ENCODE measurements around the gene NMT1. TPM values are rescaled to one million over a fixed set of nuclear protein-coding genes. Genes with fewer than 3 reads are reported as not detected.

NMT1 gene
- total and polyA plus RNA-seq, 2 of the 13 experiments (the other 11 are each of a cell fraction or from before 2014, with no cell fraction given) = 75.7 to 142 TPM

DNA sequence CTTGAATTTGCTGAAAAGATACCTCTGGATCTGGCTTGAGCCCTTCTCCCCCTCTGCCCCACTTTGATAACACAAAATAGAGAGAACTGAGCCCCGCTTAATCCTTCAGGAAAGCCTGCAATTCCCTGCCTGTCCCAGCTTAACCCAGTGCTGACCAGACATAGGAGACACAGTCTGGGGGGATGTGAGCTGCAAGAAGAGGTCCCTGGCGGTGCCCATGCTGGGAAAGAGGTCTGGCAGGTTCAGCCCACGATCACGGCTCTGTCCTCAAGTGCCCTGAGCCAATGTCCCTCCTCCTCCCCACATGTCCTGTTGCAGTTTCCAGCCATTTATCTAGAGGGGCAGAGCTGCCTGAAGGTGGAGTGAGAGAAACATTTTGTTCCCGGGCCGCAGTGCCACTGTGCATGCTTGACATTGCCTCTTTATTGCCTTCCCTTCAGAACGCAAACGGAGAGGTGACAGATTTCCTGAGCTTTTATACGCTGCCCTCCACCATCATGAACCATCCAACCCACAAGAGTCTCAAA, 42.2 kb downstream of the NMT1 start:
- Histone ChIP-seq H3K4me3 (replicated peaks in 1 of 3; ENCODE audit: insufficient read depth in 1 of 3, low read depth in 2 of 3, low read length in 3 of 3) (no peak overlapping the region), H3K36me3 (replicated peaks in 1 of 2; ENCODE audit: control insufficient read depth in 1 of 2, insufficient read depth in 2 of 2, low read length in 2 of 2) (peaks cover 52 to 75% of the 10 kb centered on the region in 2 experiments), H3K79me2 (ENCODE audit: insufficient read depth, low read length) (no peaks in the 10 kb centered on the region), H3K9me3 (ENCODE audit: low read length) (no peaks in the 10 kb centered on the region), H3K4me2 (ENCODE audit: low read depth, low read length) (no peak overlapping the region), H4K20me1 (ENCODE audit: insufficient read depth, low read length) (0 out of 2 replicates have a peak, but pooled peaks cover under 1% of the 10 kb centered on the region), H3K9ac (ENCODE audit: insufficient read depth, low read depth, low read length) (no peak overlapping the region), H3K27ac (ENCODE audit: extremely low read length, insufficient read depth, low read length) (no peak overlapping the region), H3K4me1 (ENCODE audit: insufficient read depth, low read length) (peaks cover 22% of the 10 kb centered on the region), H2AFZ (ENCODE audit: low read length) (no peak overlapping the region), H3K27me3 (ENCODE audit: control insufficient read depth in 1 of 2, insufficient read depth in 2 of 2, low read length in 2 of 2) (no peaks in the 10 kb centered on the region)
- no peak for FAIRE-seq
- ChIA-PET POLR2A (interaction anchor here (1.1 to 1.7 kb wide), 4 partner anchors 19 to 98 kb away, joined by 3 to 6 read pairs (median 4); partner anchors contain the start of genes HEXIM1 and NMT1), CTCF (ENCODE audit: low intra/inter-chr PET ratio, low total read pairs) (interaction anchor here (1.6 kb wide), 1 partner anchor 32 kb away, joined by 4 read pairs; the partner anchor contains the start of gene ACBD4)
- 97% methylated on average over 9 of the region's 9 CpGs for WGBS (ENCODE audit: low lambda C conversion rate)
- TF ChIP-seq KLF11 (CRISPR knock-in tag; IDR thresholded peaks at IDR 0.05) (no peak), POLR2AphosphoS2 (IDR thresholded peaks at IDR 0.05; ENCODE audit: low read depth, low read length) (0 out of 2 replicates have a peak, but pooled peaks have one; percentile 21)
- in situ Hi-C loops (cut with HindIII; ENCODE audit: extremely low pct_ligation_motif_present, low pct_unique_long_range_greater_than_20kb) = loop anchor here (10.0 kb wide), 1 partner anchor 179 kb away; no protein-coding TSS in a partner anchor
- BruUV-seq (replicated peaks) = no TSS peak
- ATAC-seq = no peak
- no peak for DNase-seq (ENCODE audit: low spot score)
- intact Hi-C loops (cut with micrococcal nuclease; ENCODE audit: unreplicated experiment) = no loop called here

- peaks cover 23% of the 10 kb centered on the region for H3K4me1 ChIP-seq (ENCODE audit: insufficient read depth, low read length)
- BruUV-seq (replicated peaks) = no TSS peak
- ChIA-PET POLR2A (interaction anchor here (1.6 kb wide), 1 partner anchor 43 kb away, joined by 4 read pairs; the partner anchor contains the start of gene NMT1), CTCF (ENCODE audit: low intra/inter-chr PET ratio, low total read pairs) (no interaction called here)
- FAIRE-seq = no peak
- no peaks in the 10 kb centered on the region for H3K9me3 ChIP-seq (ENCODE audit: low read length)
- H4K20me1 ChIP-seq (ENCODE audit: insufficient read depth, low read length) = no peaks in the 10 kb centered on the region
- no peak overlapping the region for H3K27ac ChIP-seq (ENCODE audit: extremely low read length, insufficient read depth, low read length)
- DNase-seq (ENCODE audit: low spot score) = no peak
- ATAC-seq = no peak
- intact Hi-C loops (cut with micrococcal nuclease; ENCODE audit: unreplicated experiment) = no loop called here
- H3K9ac ChIP-seq (ENCODE audit: insufficient read depth, low read depth, low read length) = no peak overlapping the region
- no peaks in the 10 kb centered on the region for H3K79me2 ChIP-seq (ENCODE audit: insufficient read depth, low read length)
- H3K4me2 ChIP-seq (ENCODE audit: low read depth, low read length) = no peak overlapping the region
- peaks cover 49 to 70% of the 10 kb centered on the region in 2 experiments for H3K36me3 ChIP-seq (replicated peaks in 1 of 2; ENCODE audit: control insufficient read depth in 1 of 2, insufficient read depth in 2 of 2, low read length in 2 of 2)
- H3K27me3 ChIP-seq (ENCODE audit: control insufficient read depth in 1 of 2, insufficient read depth in 2 of 2, low read length in 2 of 2) = no peaks in the 10 kb centered on the region
- in situ Hi-C loops (cut with HindIII; ENCODE audit: extremely low pct_ligation_motif_present, low pct_unique_long_range_greater_than_20kb) = loop anchor here (10.0 kb wide), 1 partner anchor 179 kb away; no protein-coding TSS in a partner anchor
- WGBS (ENCODE audit: low lambda C conversion rate) = 100% methylated on average over 8 of the region's 8 CpGs
- no peak overlapping the region for H3K4me3 ChIP-seq (replicated peaks in 1 of 3; ENCODE audit: insufficient read depth in 1 of 3, low read depth in 2 of 3, low read length in 3 of 3)
- H2AFZ ChIP-seq (ENCODE audit: low read length) = no peak overlapping the region
- TF ChIP-seq ZNF354B (CRISPR knock-in tag; IDR thresholded peaks at IDR 0.05) (no peak), PCBP1 (IDR thresholded peaks at IDR 0.05; ENCODE audit: borderline replicate concordance, low read depth, low read length) (no peak), GLI4 (CRISPR knock-in tag; IDR thresholded peaks at IDR 0.05; ENCODE audit: borderline replicate concordance) (no peak), SAP130 (CRISPR knock-in tag; IDR thresholded peaks at IDR 0.05; ENCODE audit: low read depth) (no peak)
- TF ChIP-seq, protein P1, sequence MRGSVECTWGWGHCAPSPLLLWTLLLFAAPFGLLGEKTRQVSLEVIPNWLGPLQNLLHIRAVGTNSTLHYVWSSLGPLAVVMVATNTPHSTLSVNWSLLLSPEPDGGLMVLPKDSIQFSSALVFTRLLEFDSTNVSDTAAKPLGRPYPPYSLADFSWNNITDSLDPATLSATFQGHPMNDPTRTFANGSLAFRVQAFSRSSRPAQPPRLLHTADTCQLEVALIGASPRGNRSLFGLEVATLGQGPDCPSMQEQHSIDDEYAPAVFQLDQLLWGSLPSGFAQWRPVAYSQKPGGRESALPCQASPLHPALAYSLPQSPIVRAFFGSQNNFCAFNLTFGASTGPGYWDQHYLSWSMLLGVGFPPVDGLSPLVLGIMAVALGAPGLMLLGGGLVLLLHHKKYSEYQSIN (CRISPR knock-in tag; IDR thresholded peaks at IDR 0.05; ENCODE audit: borderline replicate concordance) = no peak
- TF ChIP-seq, protein P2, sequence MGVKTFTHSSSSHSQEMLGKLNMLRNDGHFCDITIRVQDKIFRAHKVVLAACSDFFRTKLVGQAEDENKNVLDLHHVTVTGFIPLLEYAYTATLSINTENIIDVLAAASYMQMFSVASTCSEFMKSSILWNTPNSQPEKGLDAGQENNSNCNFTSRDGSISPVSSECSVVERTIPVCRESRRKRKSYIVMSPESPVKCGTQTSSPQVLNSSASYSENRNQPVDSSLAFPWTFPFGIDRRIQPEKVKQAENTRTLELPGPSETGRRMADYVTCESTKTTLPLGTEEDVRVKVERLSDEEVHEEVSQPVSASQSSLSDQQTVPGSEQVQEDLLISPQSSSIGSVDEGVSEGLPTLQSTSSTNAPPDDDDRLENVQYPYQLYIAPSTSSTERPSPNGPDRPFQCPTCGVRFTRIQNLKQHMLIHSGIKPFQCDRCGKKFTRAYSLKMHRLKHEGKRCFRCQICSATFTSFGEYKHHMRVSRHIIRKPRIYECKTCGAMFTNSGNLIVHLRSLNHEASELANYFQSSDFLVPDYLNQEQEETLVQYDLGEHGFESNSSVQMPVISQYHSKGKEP (CRISPR knock-in tag; IDR thresholded peaks at IDR 0.05) = no peak
- TF ChIP-seq, protein P3, sequence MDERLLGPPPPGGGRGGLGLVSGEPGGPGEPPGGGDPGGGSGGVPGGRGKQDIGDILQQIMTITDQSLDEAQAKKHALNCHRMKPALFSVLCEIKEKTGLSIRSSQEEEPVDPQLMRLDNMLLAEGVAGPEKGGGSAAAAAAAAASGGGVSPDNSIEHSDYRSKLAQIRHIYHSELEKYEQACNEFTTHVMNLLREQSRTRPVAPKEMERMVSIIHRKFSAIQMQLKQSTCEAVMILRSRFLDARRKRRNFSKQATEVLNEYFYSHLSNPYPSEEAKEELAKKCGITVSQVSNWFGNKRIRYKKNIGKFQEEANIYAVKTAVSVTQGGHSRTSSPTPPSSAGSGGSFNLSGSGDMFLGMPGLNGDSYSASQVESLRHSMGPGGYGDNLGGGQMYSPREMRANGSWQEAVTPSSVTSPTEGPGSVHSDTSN (CRISPR knock-in tag; IDR thresholded peaks at IDR 0.05) = no peak
- TF ChIP-seq, protein P4, sequence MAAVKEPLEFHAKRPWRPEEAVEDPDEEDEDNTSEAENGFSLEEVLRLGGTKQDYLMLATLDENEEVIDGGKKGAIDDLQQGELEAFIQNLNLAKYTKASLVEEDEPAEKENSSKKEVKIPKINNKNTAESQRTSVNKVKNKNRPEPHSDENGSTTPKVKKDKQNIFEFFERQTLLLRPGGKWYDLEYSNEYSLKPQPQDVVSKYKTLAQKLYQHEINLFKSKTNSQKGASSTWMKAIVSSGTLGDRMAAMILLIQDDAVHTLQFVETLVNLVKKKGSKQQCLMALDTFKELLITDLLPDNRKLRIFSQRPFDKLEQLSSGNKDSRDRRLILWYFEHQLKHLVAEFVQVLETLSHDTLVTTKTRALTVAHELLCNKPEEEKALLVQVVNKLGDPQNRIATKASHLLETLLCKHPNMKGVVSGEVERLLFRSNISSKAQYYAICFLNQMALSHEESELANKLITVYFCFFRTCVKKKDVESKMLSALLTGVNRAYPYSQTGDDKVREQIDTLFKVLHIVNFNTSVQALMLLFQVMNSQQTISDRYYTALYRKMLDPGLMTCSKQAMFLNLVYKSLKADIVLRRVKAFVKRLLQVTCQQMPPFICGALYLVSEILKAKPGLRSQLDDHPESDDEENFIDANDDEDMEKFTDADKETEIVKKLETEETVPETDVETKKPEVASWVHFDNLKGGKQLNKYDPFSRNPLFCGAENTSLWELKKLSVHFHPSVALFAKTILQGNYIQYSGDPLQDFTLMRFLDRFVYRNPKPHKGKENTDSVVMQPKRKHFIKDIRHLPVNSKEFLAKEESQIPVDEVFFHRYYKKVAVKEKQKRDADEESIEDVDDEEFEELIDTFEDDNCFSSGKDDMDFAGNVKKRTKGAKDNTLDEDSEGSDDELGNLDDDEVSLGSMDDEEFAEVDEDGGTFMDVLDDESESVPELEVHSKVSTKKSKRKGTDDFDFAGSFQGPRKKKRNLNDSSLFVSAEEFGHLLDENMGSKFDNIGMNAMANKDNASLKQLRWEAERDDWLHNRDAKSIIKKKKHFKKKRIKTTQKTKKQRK (IDR thresholded peaks at IDR 0.05; ENCODE audit: low read length) = no peak
Measured at GRCh38 chr17:45104029-45104428, 42.9 kb downstream of the NMT1 start.

All from HepG2 (cell line).